MM.1S (cell line): ENCODE results near the gene STYXL1.

Experiments
- EZH2 ChIP-seq: fragments of 300-600 bp; sonication (generic); optimal IDR thresholded peaks from 2 replicates; pipeline ENCODE3; 2017; ENCODE audit warnings: low read depth, mild to moderate bottlenecking, antibody characterized with exemption, low read length, mixed read lengths
- EZH2phosphoT487 ChIP-seq: fragments of 300-600 bp; sonication (generic); IDR thresholded peaks from 2 replicates; pipeline ENCODE4 v1.6.1; 2018; ENCODE audit warnings: antibody characterized with exemption, low read length
- TF ChIP-seq, protein P1 (sequence below): fragments of 300-600 bp; sonication (generic); IDR thresholded peaks from 2 replicates; pipeline ENCODE4 v1.5.1; 2016; ENCODE audit warnings: antibody characterized with exemption, low read length, mixed read lengths

DNA sequence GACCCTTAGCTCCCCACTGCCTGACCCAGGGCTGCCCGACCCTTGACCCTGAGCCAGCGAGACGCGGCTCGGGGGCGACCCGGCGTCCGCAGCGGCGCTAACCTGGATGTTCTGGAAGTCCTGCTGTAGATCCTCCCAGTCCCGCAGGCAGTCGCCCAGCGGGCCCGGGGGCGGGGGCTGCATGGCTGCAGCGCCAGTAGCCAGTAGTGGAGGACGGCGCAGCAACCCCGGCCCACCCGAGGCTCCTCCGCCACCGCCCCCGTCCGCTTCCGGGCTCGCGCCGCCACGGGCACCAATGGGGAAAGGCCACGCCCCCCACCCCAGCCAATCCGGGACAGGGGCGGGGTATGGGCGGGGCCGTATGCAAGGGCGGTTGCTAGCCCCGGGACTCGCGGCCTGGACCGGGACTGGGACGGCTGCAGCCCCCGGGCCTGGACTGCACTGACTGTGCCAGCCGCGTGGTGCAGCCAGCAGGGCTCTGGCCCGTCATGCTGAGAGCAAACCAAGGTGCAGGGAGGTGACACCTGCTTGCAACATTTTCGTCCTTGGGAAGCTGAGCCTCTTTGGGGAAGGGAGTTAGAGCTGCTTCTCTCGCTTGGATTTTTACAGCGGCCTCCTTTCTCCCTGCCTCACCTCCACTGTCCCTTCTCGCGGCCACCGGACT, 53.3 kb downstream of the STYXL1 start, which contains the start of gene TMEM120A:
- TF ChIP-seq, protein P1, sequence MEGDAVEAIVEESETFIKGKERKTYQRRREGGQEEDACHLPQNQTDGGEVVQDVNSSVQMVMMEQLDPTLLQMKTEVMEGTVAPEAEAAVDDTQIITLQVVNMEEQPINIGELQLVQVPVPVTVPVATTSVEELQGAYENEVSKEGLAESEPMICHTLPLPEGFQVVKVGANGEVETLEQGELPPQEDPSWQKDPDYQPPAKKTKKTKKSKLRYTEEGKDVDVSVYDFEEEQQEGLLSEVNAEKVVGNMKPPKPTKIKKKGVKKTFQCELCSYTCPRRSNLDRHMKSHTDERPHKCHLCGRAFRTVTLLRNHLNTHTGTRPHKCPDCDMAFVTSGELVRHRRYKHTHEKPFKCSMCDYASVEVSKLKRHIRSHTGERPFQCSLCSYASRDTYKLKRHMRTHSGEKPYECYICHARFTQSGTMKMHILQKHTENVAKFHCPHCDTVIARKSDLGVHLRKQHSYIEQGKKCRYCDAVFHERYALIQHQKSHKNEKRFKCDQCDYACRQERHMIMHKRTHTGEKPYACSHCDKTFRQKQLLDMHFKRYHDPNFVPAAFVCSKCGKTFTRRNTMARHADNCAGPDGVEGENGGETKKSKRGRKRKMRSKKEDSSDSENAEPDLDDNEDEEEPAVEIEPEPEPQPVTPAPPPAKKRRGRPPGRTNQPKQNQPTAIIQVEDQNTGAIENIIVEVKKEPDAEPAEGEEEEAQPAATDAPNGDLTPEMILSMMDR: no peak
- TF ChIP-seq EZH2 (no peak), EZH2phosphoT487 (no peak)
